Neural cell (in vitro differentiated cells): Measurements from ENCODE around the gene ZMAT3.
"Not testable (repeated sequence)": the region's sequence is repeated elsewhere in the genome, so short reads cannot be mapped to it uniquely, and the experiment has no call there.

Experiments
- MXI1 ChIP-seq: fragments of 450-650 bp; conservative IDR thresholded peaks from 2 replicates; pipeline ENCODE4 v1.6.1; 2014; ENCODE audit warnings: antibody characterized with exemption, mild to moderate bottlenecking; ENCODE audit not compliant: poor library complexity, severe bottlenecking
- RAD21 ChIP-seq: fragments of 450-650 bp; conservative IDR thresholded peaks from 2 replicates; pipeline ENCODE4 v1.6.1; 2014; ENCODE audit warnings: antibody characterized with exemption, mild to moderate bottlenecking, moderate library complexity
- TF ChIP-seq, protein P1 (sequence below): fragments of 450-650 bp; IDR thresholded peaks from 2 replicates; pipeline ENCODE4 v1.5.1; 2014; ENCODE audit warnings: antibody characterized with exemption, mild to moderate bottlenecking, moderate library complexity; ENCODE audit not compliant: poor library complexity, severe bottlenecking

DNA sequence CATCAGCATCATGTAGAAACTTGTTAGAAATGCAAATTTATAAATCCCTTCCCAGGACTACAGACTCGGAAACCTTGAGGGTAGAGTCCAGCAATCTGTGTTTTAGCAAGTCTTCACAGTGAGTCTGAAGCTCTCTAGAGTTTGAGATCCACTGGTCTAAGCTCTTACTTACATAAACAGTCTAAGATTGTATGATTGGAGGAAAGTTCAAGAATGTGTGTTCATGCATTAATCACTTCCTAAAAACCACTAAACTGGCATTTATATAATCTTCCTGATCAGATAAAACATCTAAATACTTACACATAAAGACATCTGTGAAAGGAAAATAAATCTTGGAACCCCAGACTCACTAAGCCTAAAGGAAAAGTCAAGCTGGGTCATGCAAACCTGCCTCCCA lies 43.8 kb upstream of the ZMAT3 start:
- TF ChIP-seq, protein P1, sequence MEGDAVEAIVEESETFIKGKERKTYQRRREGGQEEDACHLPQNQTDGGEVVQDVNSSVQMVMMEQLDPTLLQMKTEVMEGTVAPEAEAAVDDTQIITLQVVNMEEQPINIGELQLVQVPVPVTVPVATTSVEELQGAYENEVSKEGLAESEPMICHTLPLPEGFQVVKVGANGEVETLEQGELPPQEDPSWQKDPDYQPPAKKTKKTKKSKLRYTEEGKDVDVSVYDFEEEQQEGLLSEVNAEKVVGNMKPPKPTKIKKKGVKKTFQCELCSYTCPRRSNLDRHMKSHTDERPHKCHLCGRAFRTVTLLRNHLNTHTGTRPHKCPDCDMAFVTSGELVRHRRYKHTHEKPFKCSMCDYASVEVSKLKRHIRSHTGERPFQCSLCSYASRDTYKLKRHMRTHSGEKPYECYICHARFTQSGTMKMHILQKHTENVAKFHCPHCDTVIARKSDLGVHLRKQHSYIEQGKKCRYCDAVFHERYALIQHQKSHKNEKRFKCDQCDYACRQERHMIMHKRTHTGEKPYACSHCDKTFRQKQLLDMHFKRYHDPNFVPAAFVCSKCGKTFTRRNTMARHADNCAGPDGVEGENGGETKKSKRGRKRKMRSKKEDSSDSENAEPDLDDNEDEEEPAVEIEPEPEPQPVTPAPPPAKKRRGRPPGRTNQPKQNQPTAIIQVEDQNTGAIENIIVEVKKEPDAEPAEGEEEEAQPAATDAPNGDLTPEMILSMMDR, result not testable (repeated sequence)
- TF ChIP-seq MXI1, RAD21: not testable (repeated sequence)
